Measurements from ENCODE around the gene CMTR1. TPM values are rescaled to one million over a fixed set of nuclear protein-coding genes. Genes with fewer than 3 reads are reported as not detected.

The CMTR1 gene
- total RNA-seq, 1 donor from 2014 or later, result 44.5 TPM

- Mint-ChIP-seq H3K27me3 (ENCODE audit: unreplicated experiment) (peaks cover 37% of the 10 kb centered on the region), H3K4me3 (ENCODE audit: unreplicated experiment) (peak overlapping the region; percentile 4), H3K4me1 (ENCODE audit: unreplicated experiment) (peaks cover 36% of the 10 kb centered on the region), H3K9me3 (ENCODE audit: unreplicated experiment) (no peaks in the 10 kb centered on the region), H3K36me3 (ENCODE audit: unreplicated experiment) (no peaks in the 10 kb centered on the region), H3K27ac (ENCODE audit: unreplicated experiment) (no peak overlapping the region)
- no peak for TF ChIP-seq CTCF (IDR thresholded peaks at IDR 0.05)
- no peak for DNase-seq (ENCODE audit: extremely low spot score, unreplicated experiment)
Measured at GRCh38 chr6:37514321-37514771, 81.3 kb downstream of the CMTR1 start.

- Mint-ChIP-seq H3K27ac (ENCODE audit: unreplicated experiment) (no peak overlapping the region), H3K36me3 (ENCODE audit: unreplicated experiment) (no peaks in the 10 kb centered on the region), H3K9me3 (ENCODE audit: unreplicated experiment) (no peaks in the 10 kb centered on the region), H3K27me3 (ENCODE audit: unreplicated experiment) (peaks cover 37% of the 10 kb centered on the region), H3K4me1 (ENCODE audit: unreplicated experiment) (peaks cover 36% of the 10 kb centered on the region), H3K4me3 (ENCODE audit: unreplicated experiment) (no peak overlapping the region)
- TF ChIP-seq CTCF (IDR thresholded peaks at IDR 0.05), result no peak
- no peak for DNase-seq (ENCODE audit: extremely low spot score, unreplicated experiment)
Measured at GRCh38 chr6:37514837-37515236, 81.8 kb downstream of the CMTR1 start.

- Mint-ChIP-seq H3K4me1 (ENCODE audit: unreplicated experiment) (peaks cover 36% of the 10 kb centered on the region), H3K9me3 (ENCODE audit: unreplicated experiment) (no peaks in the 10 kb centered on the region), H3K27ac (ENCODE audit: unreplicated experiment) (no peak overlapping the region), H3K27me3 (ENCODE audit: unreplicated experiment) (peaks cover 37% of the 10 kb centered on the region), H3K4me3 (ENCODE audit: unreplicated experiment) (no peak overlapping the region), H3K36me3 (ENCODE audit: unreplicated experiment) (no peaks in the 10 kb centered on the region)
- no peak for TF ChIP-seq CTCF (IDR thresholded peaks at IDR 0.05)
- no peak for DNase-seq (ENCODE audit: extremely low spot score, unreplicated experiment)
Measured at GRCh38 chr6:37515712-37516075, 82.7 kb downstream of the CMTR1 start.

- H3K4me3 Mint-ChIP-seq (ENCODE audit: unreplicated experiment), result no peak overlapping the region
- DNase-seq (ENCODE audit: extremely low spot score, unreplicated experiment), result no peak
- H3K27me3 Mint-ChIP-seq (ENCODE audit: unreplicated experiment), result peaks cover 32% of the 10 kb centered on the region
- H3K4me1 Mint-ChIP-seq (ENCODE audit: unreplicated experiment), result peaks cover 36% of the 10 kb centered on the region
- no peaks in the 10 kb centered on the region for H3K9me3 Mint-ChIP-seq (ENCODE audit: unreplicated experiment)
- no peak for TF ChIP-seq CTCF (IDR thresholded peaks at IDR 0.05)
- no peaks in the 10 kb centered on the region for H3K36me3 Mint-ChIP-seq (ENCODE audit: unreplicated experiment)
- H3K27ac Mint-ChIP-seq (ENCODE audit: unreplicated experiment), result no peak overlapping the region
Measured at GRCh38 chr6:37516076-37516919, 83.3 kb downstream of the CMTR1 start.

GRCh38 chr6:37516920-37517405 is 83.9 kb downstream of the CMTR1 start:
- Mint-ChIP-seq H3K27me3 (ENCODE audit: unreplicated experiment) (peaks cover 25% of the 10 kb centered on the region), H3K36me3 (ENCODE audit: unreplicated experiment) (no peaks in the 10 kb centered on the region), H3K27ac (ENCODE audit: unreplicated experiment) (no peak overlapping the region), H3K4me3 (ENCODE audit: unreplicated experiment) (no peak overlapping the region), H3K9me3 (ENCODE audit: unreplicated experiment) (no peaks in the 10 kb centered on the region), H3K4me1 (ENCODE audit: unreplicated experiment) (peaks cover 36% of the 10 kb centered on the region)
- no peak for TF ChIP-seq CTCF (IDR thresholded peaks at IDR 0.05)
- DNase-seq (ENCODE audit: extremely low spot score, unreplicated experiment), result no peak

Data from osteocyte (in vitro differentiated cells).